ENCODE measurements around the gene CALCB. TPM values are rescaled to one million over a fixed set of nuclear protein-coding genes. Genes with fewer than 3 reads are reported as not detected.
A peak's percentile ranks its signal among the peaks of the same experiment; 100 is the strongest.

CALCB gene
- total and polyA plus RNA-seq, 9 donors = 0.15 to 0.87 (median 0.19) TPM; not detected in 2

DNA sequence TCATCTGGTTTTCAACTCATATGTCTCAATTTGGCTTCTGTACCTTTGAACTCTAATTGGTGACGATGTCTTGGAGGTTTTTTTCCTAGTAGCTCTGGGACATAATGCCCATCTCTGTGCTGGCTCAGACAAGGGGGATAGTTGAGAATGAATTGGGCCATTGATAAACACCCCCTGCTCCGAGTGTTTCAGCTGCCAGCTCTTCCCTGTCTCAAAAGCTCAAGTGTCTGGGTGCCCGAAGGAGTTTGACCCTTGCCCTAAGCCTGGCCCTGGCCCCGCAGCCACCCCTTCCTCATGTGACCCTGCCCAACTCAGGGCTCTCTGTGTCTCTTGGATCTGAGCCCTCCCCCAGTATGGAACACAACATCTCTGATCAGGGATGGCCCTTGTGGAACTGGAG is 44.4 kb downstream of the CALCB start:
- no peak overlapping the region for H3K4me3 ChIP-seq (ENCODE audit: low read length)
- H3K4me1 ChIP-seq (ENCODE audit: control insufficient read depth, insufficient read depth, low read length) = peaks cover 11% of the 10 kb centered on the region
- peak; percentile 17 for DNase-seq
- H3K36me3 ChIP-seq (ENCODE audit: control insufficient read depth, insufficient read depth, low read length) = no peaks in the 10 kb centered on the region
- no peak overlapping the region for H3K27ac ChIP-seq (ENCODE audit: low read length)
- H3K9me3 ChIP-seq (replicated peaks; ENCODE audit: control insufficient read depth, low read depth, low read length) = no peaks in the 10 kb centered on the region
- H3K27me3 ChIP-seq (ENCODE audit: control insufficient read depth, insufficient read depth, low read length) = peaks cover 24% of the 10 kb centered on the region
- 86% methylated on average over 2 of the region's 4 CpGs for WGBS (ENCODE audit: insufficient coverage)

DNA sequence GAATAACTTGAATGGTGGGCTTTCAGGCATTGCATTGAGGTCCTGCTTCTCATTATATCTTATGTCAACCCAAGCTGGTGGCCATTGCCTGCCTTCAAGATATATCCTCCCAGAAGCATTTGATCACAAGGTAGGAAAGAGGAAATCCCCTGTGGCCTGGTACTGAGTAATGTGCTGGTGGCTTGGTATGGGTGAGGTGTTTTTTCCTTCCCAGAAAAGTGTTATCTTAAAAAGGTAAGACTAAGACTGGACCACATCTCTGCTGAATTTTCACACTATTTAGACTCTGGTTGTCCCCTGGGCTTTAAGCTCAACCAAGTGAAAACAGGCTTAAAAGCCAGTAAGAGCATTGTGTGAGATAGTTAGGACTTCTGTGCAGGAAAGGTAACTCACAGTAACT is 45.0 kb downstream of the CALCB start:
- Histone ChIP-seq H3K4me3 (ENCODE audit: low read length) (no peak overlapping the region), H3K9me3 (replicated peaks; ENCODE audit: control insufficient read depth, low read depth, low read length) (no peaks in the 10 kb centered on the region), H3K36me3 (ENCODE audit: control insufficient read depth, insufficient read depth, low read length) (no peaks in the 10 kb centered on the region), H3K27ac (ENCODE audit: low read length) (no peak overlapping the region), H3K27me3 (ENCODE audit: control insufficient read depth, insufficient read depth, low read length) (peaks cover 24% of the 10 kb centered on the region), H3K4me1 (ENCODE audit: control insufficient read depth, insufficient read depth, low read length) (peaks cover 11% of the 10 kb centered on the region)
- DNase-seq = no peak

DNA sequence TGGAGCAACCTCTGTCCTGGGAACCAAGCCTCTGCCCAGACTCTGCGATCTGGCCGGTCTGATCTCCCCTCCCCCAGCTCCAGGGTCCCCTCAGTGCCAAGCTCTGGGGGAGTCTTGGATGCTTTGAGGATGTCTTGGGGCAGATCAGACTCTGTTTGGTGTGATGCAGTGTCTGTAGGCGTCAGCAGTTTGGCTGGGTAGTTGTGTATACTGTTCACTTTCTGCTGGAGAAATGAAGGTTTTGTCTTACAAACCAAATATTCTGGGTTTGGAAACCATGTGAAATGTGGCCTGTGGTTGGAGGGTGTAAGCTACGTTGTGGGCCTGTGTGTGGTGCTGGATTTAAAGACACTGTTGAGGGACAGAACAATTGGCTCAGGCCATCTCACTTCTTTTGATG is 46.0 kb downstream of the CALCB start:
- Histone ChIP-seq H3K9me3 (replicated peaks; ENCODE audit: control insufficient read depth, low read depth, low read length) (no peaks in the 10 kb centered on the region), H3K27me3 (ENCODE audit: control insufficient read depth, insufficient read depth, low read length) (peaks cover 23% of the 10 kb centered on the region), H3K4me1 (ENCODE audit: control insufficient read depth, insufficient read depth, low read length) (peaks cover 9% of the 10 kb centered on the region), H3K27ac (ENCODE audit: low read length) (no peak overlapping the region), H3K4me3 (ENCODE audit: low read length) (no peak overlapping the region), H3K36me3 (ENCODE audit: control insufficient read depth, insufficient read depth, low read length) (no peaks in the 10 kb centered on the region)
- WGBS (ENCODE audit: insufficient coverage) = 62% methylated on average over 2 of the region's 4 CpGs
- no peak for DNase-seq

DNA sequence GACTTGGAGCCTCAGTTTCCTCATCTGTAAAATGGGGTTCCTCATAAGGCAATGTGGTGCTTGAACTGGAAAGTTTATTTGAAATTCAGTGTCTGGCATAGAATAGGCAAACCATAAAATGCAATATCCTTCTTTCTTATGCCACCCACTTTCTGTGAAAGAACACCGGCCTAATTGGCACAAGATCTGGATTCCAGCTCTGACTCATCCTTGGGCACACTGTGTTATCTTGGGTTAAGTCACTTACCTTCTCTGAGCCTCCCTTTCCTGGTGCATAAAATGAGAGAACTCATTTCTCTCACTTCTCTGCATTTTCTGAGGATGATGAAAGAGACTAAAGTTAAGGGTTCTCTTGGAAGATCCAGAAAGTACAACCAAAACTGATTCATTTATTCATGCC is 46.4 kb downstream of the CALCB start:
- Histone ChIP-seq H3K4me3 (ENCODE audit: low read length) (no peak overlapping the region), H3K27ac (ENCODE audit: low read length) (no peak overlapping the region), H3K36me3 (ENCODE audit: control insufficient read depth, insufficient read depth, low read length) (no peaks in the 10 kb centered on the region), H3K27me3 (ENCODE audit: control insufficient read depth, insufficient read depth, low read length) (peaks cover 20% of the 10 kb centered on the region), H3K9me3 (replicated peaks; ENCODE audit: control insufficient read depth, low read depth, low read length) (no peaks in the 10 kb centered on the region), H3K4me1 (ENCODE audit: control insufficient read depth, insufficient read depth, low read length) (peaks cover 5% of the 10 kb centered on the region)
- WGBS (ENCODE audit: insufficient coverage) = no CpG with 5 or more reads among the region's 1 CpG
- DNase-seq = no peak

DNA sequence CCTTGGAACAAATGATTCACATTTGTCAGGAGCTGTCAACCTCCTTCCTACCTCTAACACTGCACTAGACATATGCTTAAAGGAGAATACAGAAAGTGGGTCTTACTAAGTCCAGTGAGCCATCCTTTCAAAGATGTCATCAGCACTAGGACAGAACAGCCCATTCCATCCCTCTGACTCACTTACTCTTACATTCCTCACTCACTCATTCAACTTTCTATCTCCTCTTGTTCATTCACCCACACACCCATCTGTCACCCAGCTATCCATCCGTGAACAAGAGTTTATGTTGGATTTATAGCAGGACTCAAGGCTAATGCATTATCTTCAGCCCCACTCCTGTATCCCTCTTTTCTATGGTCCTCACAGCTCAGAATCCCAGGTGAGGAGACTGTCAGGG is 50.5 kb downstream of the CALCB start:
- Histone ChIP-seq H3K27ac (ENCODE audit: low read length) (no peak overlapping the region), H3K36me3 (ENCODE audit: control insufficient read depth, insufficient read depth, low read length) (no peaks in the 10 kb centered on the region), H3K27me3 (ENCODE audit: control insufficient read depth, insufficient read depth, low read length) (peaks cover 4% of the 10 kb centered on the region), H3K4me3 (ENCODE audit: low read length) (no peak overlapping the region), H3K4me1 (ENCODE audit: control insufficient read depth, insufficient read depth, low read length) (no peaks in the 10 kb centered on the region), H3K9me3 (replicated peaks; ENCODE audit: control insufficient read depth, low read depth, low read length) (no peaks in the 10 kb centered on the region)
- WGBS (ENCODE audit: insufficient coverage) = no CpG with 5 or more reads among the region's 1 CpG
- no peak for DNase-seq

DNA sequence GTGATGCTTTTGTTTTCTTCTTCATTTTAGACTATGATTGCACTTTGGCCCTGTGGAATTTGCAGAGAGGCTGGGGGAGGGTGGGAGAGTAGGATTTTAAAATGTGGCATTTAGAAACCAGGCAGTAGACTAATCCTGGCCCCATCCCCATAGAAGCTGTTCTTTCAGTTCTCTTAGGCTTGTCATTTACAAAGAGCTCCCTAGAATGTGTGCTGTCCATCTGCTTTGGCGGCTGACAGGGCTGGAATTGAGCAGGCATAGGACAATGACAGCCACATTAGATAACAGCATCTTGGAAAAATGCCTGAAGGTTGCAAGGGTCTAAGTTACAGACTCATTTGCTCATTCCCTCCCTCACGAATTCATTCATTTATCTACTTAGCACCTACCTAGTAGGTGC is 51.1 kb downstream of the CALCB start:
- Histone ChIP-seq H3K36me3 (ENCODE audit: control insufficient read depth, insufficient read depth, low read length) (no peaks in the 10 kb centered on the region), H3K27ac (ENCODE audit: low read length) (no peak overlapping the region), H3K27me3 (ENCODE audit: control insufficient read depth, insufficient read depth, low read length) (peaks cover 4% of the 10 kb centered on the region), H3K9me3 (replicated peaks; ENCODE audit: control insufficient read depth, low read depth, low read length) (no peaks in the 10 kb centered on the region), H3K4me3 (ENCODE audit: low read length) (no peak overlapping the region), H3K4me1 (ENCODE audit: control insufficient read depth, insufficient read depth, low read length) (no peaks in the 10 kb centered on the region)
- WGBS (ENCODE audit: insufficient coverage) = 86% methylated on average over 1 of the region's 2 CpGs
- no peak for DNase-seq

DNA sequence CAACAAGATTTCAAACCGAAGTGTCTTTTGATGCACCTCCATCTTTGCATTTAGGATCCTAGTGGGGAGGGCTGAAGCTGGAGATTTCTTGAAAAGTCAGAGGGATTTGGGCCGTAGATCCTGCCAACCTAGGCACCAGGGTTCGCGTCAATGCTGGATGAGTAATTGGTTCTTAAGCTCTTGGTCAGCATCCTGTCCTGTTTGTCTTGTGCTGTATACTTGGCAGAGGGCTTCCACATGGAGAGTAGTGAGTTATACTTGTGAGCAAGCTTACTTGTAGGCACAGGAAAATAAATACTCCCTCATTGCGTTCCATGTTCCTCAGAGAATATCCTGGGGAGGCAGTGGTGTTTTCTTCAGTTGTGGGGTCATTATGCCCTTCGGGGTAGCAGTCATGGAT is 53.9 kb downstream of the CALCB start:
- H3K36me3 ChIP-seq (ENCODE audit: control insufficient read depth, insufficient read depth, low read length) = no peaks in the 10 kb centered on the region
- no peaks in the 10 kb centered on the region for H3K9me3 ChIP-seq (replicated peaks; ENCODE audit: control insufficient read depth, low read depth, low read length)
- H3K4me3 ChIP-seq (ENCODE audit: low read length) = no peak overlapping the region
- peaks cover 4% of the 10 kb centered on the region for H3K27me3 ChIP-seq (ENCODE audit: control insufficient read depth, insufficient read depth, low read length)
- H3K4me1 ChIP-seq (ENCODE audit: control insufficient read depth, insufficient read depth, low read length) = no peaks in the 10 kb centered on the region
- no peak for DNase-seq
- H3K27ac ChIP-seq (ENCODE audit: low read length) = no peak overlapping the region
- 96% methylated on average over 3 of the region's 6 CpGs for WGBS (ENCODE audit: insufficient coverage)

Other genes with a start within 250 kb of the CALCB start
- 17.3 TPM for gene CYP2R1, start 181.4 kb upstream of the CALCB start, total RNA-seq
- gene CYP2R1, start 181.4 kb upstream of the CALCB start, polyA plus RNA-seq (ENCODE audit: insufficient read depth in 1 of 8, insufficient read length in 8 of 8, low replicate concordance in 1 of 8) = 10 to 100 TPM; 10.1 to 16.7 (median 13.3) TPM
- not detected for gene CALCA, start 101.2 kb upstream of the CALCB start, total RNA-seq
- gene CALCA, start 101.2 kb upstream of the CALCB start, polyA plus RNA-seq (ENCODE audit: insufficient read depth in 1 of 8, insufficient read length in 8 of 8, low replicate concordance in 1 of 8) = under 1 TPM in 1 of 8 donors, not detected in 7; 0.08 TPM
- gene INSC, start 41.3 kb downstream of the CALCB start, total RNA-seq = 2.1 TPM
- gene INSC, start 41.3 kb downstream of the CALCB start, polyA plus RNA-seq (ENCODE audit: insufficient read depth in 1 of 8, insufficient read length in 8 of 8, low replicate concordance in 1 of 8) = 1 to 10 TPM; 1.0 to 3.6 (median 1.7) TPM

Data from muscle of leg (tissue), 11 donors.